ELR (cell line): ENCODE results near the gene EFEMP2.
"Not testable (repeated sequence)": the region's sequence is repeated elsewhere in the genome, so short reads cannot be mapped to it uniquely, and the experiment has no call there.

Experiments used
- DNase-seq: peaks from one replicate; pipeline ENCODE4 v3.0.0-alpha.2; 2015; ENCODE audit warnings: low read depth

EFEMP2 gene

DNA sequence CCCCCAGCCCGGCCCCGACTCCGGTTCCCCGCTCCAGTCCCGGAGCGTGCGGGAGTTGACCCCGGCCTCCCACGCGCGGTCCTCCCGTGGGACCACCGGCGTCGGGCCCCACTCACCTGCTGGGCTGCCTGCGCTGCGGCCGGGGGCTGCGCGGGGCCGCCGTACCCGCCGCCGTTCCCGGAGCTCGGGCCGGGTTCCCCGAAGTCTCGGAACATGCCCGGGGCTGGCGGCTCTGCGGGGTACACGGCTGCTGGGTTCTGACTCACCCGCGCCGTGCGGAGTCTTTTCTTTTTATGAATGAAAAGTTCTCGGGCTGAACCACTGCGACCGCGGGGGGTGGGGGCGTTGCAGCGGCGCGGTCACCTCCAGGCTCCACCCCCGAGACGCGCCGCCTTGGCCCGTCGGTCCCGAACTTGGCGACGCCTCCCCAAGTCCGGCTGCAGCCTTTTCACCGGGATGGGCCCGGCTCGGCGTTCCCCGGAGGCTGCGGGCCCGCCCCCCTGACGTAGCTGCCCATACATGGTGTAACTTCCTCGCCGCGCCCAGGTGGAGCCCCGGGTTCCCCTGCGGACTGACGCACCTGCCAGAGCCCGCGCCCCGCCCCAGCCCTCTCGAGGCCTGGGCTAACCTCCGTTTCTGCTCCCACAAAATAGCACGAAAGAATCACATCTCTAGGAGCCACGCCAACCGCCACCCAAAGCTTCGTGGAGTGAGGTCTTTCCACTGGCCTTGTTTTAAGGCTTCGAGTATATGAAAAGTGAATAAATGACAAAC, 27.7 kb upstream of the EFEMP2 start, which contains the start of gene FOSL1:
TSS of gene FOSL1 (minus strand) at position 264 of the 774 bp plus-strand sequence. CDS start at position 215, 49 bp downstream.
- peak; percentile 98 for DNase-seq

DNA sequence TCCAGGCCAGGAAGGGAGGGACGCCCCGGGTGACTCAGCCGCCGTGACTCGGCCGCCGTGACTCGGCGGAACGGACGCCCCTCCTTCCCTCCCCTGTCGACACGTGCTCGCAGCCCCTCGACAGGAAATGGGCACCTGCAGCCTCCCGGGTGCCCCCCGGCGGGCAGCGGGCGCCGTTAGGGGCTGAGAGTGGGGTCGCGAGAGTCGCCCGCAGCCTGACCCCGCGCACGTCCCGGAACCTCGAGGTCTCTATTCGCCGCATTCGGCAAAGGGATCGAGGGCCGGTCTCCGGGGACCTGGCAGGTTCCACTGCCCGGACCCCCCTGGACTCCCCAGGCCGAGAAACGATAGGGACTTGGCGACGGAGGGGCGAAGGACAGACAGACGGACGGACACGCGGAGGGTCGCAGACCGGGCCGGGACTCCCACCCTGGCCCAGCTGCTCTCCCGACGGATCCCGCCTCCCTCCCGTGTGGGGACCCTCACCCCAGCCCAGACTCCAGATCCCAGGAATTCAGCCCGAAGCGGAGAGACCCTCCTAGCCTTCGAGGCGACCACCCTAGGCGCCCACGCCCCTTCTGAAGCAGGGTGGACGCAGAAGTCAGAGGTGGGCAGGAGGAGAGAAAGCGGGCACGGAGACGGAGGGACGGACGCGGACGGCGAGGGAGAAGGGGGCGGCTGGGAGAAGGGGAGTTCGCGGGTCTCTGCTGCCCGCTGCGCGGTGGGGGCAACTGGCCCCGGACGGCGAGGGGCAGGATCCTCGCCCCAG, 26.9 kb upstream of the EFEMP2 start:
- DNase-seq, result peak; percentile 91

DNA sequence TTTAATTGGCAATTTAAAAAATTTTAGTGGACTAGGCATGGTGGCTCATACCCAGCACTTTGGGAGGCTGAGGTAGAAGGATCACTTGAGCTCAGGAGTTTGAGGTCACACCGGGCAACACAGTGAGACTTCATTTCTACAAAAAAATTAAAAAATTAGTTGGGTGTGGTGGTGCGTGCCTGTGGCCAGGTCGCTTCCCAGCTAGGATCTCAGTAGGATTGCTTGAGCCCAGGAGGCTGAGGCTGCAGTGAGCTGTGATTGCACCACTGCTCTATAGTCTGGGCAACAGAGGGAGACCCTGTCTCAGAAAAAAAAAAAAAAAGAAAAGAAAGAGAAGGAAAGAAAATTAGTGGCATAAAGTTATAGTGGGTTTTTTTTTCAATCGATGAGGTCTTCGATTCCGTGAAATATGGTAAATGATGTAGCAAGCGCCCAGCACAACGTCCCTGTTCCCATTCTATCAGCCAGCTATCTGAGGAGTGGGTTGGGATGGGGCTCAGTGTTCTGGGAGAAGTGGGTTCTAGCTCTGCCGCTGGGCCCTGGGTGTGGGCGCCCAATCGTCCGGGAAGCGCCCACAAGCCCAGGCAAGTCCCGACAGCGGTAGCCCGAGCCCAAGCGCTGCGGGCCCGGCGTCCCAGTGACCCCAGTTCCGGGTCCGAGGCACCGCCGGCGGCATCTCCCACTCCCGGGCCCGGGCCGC, 26.2 kb upstream of the EFEMP2 start:
- DNase-seq, result no peak

DNA sequence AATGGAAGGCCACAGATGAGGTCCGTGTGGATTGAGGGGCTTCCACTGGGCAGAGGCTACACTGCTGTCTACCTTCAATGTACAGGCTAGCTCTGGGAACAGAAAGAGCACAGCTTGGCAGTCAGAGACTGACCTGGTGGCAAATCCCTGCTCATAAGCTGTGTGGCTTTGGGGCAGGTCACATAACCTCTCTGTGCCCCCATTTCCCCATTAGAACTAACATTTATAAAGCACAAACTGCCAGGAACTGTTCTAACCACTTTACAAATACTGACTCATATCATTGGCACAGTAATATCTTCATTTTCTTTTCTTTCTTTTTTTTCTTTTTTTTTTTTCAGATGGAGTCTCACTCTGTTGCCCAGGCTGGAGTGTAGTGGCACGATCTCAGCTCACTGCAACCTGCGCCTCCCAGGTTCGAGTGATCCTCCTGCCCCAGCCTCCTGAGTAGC, 24.4 kb upstream of the EFEMP2 start:
- DNase-seq, result peak; percentile 39

DNA sequence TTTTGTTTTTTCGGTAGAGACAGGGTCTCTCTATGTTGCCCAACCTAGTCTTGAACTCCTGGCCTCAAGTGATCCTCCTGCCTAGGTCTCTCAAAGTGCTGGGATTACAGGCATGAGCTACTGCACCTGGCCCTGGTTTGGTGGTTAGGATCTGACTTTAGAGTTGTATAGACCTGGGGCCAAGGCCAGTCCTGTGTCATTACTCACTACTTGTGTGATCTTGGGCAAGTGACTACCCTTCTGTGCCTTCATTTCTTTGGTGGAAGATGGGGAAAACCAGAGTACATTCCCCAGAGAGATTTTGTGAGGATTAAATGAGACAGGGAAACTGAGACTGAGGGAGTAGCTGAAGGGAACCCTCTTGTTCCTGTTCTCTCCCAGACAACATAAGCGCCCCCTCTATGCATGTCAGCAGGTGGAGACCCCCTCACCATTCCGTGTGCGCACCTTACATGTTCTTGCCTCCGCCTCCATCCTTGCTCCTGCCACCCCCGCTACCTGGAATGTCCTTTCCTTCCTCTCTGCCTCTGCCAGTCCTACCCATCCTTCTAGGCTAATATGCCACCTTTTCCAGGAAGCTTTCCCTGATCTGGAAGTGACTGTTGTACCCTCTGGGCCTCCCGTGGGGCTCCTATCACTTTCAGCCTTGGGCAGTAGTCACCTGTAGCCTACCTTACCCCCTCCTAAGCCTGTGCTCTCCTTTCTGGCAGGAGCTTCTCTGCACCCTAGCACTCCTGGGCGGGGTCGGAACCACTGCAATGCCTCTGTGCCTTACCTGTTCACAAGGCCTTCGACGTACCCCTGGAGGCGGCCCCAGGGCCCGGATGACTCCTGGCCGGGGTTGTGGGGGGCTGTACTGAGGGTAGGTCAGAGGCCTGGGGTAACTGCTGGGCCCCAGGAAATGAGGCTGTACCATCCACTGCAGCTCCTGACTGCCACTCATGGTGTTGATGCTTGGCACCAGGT, 23.7 kb upstream of the EFEMP2 start:
- peak; percentile 66 for DNase-seq

DNA sequence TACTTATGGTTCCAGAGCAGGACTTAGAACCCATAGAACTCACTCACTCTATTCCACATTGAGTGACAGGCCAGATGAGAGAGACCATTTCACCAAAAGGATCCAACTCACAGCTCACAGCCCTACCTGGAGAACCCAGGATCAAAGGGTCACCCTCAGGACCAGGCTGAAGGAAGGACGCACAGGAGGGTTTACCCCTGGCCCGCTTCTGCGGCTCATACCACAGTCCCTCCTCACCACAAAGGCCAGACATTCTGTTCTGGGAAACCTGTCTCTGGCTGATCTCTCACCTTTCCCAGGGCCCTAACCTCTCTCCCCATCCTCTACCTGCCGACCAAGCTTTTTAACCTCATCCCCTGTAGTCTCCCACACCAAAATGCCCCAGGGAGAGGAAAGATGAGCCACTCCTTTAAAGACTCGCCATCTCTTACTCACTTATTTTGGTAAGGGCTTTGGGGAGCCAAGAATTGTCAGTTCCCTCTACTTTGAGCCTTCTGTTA, 22.9 kb upstream of the EFEMP2 start:
- peak; percentile 64 for DNase-seq

DNA sequence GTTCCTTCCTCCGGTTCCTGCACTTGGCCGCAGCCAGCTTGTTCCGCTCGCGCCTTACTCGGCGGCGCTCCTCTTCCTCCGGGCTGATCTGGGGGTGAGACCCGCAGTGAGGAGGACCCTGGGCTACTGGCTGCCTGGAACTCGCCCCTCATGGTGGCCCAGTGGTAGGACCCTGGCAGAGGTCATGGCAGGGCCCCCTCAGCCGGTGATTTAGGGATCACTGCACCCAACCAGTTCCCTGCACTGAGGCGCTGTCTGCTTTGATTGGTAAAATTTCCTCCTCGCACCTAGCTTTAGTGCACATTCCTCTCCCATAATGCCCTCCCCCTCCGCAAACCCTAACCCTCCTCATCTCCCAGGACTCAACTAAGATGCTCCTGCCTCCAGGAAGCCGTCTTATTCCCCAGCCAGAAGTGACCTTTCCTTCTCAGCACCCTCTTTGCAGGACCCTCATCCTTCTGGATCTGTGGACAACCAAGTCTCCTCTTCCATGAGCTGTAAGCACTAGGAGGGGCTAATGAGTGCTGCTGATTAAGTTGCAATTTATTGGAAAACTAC, 21.5 kb upstream of the EFEMP2 start:
- peak; percentile 62 for DNase-seq

DNA sequence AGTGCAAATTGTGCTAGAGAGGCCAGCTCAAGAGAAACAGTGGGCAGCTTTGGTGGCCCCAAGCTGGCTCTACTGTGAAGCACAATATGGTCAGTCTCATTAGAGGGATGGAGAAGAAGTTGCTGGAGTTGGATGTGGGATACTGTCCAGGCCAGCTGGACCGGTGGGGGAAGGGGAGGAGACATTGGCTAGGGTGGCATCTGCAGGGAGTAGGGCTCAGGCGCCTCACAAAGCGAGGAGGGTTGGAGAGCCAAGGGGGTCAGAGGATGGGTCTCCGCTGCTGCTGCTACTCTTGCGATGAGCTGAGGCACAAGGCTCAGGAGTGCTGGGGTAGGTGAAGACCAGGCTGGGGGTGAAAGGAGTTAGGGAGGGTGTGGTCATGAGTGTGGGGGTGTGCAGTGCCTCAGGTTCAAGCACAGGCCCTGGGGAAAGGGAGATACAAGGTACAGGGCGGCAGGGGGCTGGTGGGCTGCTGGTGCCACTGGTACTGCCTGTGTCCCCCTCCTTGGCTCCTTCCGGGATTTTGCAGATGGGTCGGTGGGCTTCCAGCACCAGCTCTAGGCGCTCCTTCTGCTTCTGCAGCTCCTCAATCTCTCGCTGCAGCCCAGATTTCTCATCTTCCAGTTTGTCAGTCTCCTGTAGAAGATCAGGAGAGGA, 20.2 kb upstream of the EFEMP2 start:
- peak; percentile 51 for DNase-seq

DNA sequence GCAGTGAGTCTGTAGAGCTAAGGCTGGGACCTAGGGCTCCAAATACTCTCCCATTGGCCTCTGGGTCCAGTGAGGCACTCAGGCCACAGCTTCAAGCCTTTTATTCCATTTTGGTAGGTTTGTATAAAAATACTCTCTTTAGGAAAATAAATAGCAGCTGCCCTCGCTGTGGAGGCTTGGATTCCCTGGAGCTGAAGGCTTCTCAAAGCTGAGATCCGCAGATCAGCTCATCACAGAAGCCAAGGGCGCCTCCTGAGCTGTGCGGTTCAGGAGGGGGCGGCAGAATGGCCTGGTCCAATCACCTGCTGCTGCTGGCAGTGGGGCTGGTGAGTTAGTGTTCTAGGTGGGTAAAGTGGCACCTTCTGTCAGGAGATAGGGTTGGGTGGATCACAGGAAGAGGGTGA, 19.5 kb upstream of the EFEMP2 start:
- not testable (repeated sequence) for DNase-seq

DNA sequence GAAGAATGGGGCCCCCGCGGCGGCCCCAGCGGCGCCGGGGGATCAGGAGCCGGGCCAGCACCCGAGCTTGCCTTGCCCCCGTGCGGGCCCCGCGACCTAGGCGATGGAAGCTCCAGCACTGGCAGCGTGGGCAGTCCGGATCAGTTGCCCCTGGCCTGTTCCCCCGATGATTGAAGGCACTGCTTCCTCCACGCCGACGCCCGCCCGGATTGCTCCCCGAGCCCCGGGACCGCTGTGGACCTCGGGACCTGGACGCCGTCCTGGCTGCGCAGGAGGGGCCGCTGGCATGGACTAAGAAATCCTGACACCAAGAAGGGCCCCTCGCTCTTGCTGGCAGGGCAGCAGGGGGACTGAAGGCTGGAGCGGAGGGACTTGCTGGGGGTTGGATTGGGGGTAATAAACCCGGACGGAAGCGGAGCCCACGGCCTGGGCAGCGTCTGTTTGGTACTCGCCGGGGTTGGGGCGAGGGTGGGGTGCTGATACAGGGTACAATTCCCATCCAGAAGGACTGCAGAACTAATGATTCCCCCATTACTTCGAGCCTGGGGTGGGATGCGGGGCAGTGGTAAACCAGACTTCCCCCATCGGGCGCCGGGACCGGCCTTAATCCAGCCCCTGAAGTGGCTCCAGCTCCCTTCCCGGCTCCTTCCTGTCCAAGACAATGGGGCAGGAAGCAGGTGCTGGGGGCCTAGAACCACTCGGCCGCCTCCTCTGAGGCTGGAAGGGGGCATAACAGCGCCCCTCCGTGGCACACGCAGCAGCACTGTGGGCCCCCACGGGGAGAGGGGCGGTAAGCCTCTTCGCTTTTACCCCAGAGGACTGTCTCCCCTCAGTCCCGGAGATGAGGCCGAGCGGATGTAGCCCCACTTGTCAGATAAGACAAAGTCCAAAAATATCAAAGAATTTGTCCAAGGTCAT, 18.9 kb upstream of the EFEMP2 start:
- DNase-seq, result peak; percentile 88

DNA sequence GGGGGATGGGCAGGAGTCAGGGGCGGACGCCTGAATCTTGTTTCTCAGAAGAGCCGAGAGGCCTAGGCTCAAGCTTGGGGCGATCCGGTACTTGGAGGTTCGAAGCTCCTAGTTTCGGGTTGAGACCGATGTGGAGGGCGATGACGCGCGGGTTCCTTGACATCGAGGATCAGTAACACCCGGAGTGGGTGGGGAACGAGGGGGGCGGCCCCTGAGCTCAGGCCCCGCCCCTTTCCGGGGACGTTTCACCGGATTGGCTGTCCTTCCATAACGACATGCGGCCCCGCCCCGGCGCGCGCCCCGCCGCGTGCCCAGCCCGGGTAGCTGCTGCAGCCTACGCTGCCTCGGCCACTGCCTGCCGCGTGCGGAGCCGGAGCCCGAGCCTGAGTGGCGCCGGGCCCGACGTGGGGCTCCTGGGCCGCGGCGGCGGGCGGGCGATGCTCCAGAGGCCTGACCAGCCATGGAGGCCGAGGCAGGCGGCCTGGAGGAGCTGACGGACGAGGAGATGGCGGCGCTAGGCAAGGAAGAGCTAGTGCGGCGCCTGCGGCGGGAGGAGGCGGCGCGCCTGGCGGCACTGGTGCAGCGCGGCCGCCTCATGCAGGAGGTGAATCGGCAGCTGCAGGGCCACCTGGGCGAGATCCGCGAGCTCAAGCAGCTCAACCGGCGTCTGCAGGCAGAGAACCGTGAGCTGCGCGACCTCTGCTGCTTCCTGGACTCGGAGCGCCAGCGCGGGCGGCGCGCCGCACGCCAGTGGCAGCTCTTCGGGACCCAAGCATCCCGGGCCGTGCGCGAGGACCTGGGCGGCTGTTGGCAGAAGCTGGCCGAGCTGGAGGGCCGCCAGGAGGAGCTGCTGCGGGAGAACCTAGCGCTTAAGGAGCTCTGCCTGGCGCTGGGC, 18.0 kb upstream of the EFEMP2 start, which contains the start of gene CCDC85B:
TSS of gene CCDC85B (plus strand) at position 350 of the 895 bp plus-strand sequence. CDS start at position 461, 111 bp downstream.
- peak; percentile 95 for DNase-seq

DNA sequence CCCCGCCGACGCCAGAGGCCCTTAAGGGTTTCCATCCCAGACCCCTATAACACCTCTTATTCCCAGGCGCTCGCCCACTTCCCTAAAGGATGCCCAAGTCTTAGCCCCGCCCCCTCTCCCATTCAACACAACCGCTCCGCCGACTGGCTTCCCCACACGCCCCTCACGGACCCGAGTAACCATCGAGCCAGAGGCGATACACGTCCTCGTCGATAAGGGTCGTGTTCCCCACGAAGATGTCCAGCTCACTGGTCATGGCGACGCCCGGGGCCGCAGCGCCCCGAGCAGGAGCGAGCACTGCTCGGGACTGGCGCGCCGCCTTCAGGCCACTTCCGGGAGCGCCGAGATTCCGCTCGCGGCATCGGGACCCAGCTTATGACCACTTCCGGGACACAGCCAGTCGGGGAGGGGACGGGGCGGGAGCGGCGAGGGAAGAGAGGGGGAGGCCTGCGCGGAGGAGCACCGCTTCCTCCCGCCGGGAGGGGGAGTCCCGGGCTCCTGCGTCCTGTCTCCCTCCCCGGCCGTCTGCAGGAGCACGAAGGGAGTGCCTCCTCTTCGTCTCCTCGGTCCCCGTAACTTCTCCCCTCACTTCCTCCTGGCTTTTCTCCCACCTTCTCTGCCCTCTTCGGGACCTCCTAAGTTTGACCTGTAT, 15.7 kb upstream of the EFEMP2 start, which contains the start of gene FIBP:
TSS of gene FIBP (minus strand) at position 309 of the 652 bp plus-strand sequence. CDS start at position 256, 53 bp downstream.
- peak; percentile 97 for DNase-seq

DNA sequence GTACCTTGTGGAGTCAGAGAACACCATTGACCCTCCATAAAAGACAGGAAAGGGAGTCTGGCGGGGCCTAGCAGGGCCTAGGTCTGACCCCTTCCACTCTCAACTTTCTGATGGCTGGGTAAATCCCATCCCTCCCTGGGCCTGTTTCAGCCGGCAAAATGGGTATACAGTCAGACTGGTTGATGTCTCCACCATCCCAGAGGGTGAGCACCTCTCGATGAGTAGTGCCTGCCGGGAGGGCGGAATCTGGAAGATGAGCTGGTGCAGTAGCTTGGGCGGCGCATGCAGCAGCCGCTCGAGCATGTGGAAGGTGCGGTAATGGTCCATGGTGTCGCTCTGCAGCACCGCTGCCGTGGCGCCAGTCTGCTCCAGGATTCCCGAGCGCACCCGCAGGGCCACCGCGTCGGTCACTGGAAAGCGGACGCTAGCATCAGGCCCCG, 15.1 kb upstream of the EFEMP2 start:
- peak; percentile 85 for DNase-seq

DNA sequence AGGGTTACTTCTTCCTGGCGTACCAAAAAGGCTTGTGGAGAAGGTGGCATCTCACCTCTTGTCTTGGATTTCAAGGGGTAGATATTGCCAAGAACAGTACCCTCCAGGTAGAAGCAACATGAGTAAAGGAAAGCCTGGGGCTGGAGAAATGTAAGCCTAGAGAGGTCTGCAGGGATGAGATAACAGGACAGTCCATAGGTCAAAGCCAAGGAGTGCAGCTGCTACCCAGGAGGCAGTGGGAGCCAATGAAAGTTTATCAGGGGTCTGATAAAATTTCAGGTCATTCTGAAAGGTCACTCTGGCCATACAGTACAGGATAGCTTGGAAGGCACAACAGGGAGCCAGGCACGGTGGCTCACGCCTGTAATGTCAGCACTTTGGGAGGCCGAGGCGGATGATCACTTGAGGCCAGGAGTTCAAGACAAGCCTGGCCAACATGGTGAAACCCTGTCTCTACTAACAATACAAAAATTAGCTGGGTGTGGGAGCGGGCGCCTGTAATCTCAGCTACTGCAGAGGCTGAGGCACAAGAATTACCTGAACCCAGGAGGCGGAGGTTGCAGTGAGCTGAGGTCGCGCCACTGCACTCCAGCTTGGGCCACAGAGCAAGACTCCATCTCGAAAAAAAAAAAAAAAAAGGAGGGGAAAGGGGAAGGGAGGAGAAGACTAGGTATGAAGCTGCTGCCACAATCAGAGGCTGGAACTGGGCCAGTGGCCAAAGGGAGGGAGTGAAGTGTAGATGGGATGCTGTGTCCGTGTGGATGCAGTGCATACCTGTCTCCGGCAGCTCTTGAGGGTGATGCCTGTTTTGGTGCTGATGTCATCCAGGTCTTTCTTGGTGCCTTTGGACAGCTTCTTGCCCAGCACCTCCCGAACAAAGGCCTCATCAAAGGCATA, 14.5 kb upstream of the EFEMP2 start:
- peak; percentile 42 for DNase-seq

DNA sequence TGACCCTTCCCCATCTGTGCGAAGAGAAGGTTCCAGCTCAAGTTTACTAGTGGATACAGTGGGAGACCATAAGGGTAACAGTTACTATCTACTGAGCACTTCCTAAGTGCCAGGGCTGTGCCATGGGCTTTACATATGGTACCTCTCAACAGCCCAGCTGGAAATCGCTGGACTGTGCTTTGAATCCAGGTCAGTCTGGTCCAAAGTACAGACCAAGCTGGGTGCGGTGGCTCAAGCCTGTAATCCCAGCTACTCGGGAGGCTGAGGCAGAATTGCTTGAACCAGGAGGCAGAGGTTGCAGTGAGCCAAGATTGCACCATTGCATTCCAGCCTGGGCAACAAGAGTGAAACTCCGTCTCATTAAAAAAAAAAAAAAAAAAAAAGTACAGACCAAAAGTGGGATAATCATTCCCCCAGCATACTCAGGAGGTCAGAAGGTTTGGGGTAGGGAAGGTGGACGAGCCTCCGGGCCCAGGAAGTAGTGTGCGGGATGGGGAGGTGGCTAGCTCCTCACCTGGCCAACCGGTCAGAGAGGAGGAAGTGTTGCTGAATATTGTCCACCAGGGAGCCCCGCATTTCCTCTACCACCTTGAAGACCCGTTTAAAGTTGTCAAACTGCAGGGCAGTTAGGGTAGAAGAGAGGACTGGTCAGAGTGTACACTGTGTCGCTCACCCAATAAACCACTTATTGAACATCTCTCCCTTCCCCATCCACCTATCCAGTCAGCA, 13.4 kb upstream of the EFEMP2 start:
- no peak for DNase-seq
